D341Med (cell line): ENCODE results near the gene TMIGD2.
"Not testable (repeated sequence)": the region's sequence is repeated elsewhere in the genome, so short reads cannot be mapped to it uniquely, and the experiment has no call there.

Source experiments
- DNase-seq: peaks from one replicate; pipeline ENCODE4 v3.0.0; 2012; ENCODE audit warnings: low spot score

The TMIGD2 gene

GRCh38 chr19:4267101-4267900 lies 34.9 kb downstream of the TMIGD2 start:
- DNase-seq, result peak; percentile 86

- no peak for DNase-seq
Measured at GRCh38 chr19:4266253-4267000, 35.8 kb downstream of the TMIGD2 start.

DNA sequence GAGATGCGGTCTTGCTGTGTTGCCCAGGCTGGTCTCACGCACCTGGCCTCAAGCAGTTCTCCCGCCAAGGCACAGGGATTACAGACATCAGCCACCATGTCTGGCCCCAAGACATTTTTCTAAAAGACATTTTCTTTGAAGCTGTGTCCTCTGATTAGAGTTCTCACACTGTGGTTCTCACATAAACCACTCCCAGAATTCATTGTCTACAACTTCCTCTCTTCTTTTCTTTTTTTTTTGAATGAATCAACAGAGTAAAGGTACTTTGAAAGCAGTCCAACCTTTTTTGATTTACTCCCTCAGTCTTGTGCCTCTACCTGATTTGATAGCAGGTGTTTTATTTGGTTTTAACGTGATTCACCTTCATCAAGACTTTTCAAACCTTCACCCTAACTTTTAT lies 37.4 kb downstream of the TMIGD2 start:
- no peak for DNase-seq

GRCh38 chr19:4260613-4261191 lies 41.5 kb downstream of the TMIGD2 start:
- no peak for DNase-seq

DNA sequence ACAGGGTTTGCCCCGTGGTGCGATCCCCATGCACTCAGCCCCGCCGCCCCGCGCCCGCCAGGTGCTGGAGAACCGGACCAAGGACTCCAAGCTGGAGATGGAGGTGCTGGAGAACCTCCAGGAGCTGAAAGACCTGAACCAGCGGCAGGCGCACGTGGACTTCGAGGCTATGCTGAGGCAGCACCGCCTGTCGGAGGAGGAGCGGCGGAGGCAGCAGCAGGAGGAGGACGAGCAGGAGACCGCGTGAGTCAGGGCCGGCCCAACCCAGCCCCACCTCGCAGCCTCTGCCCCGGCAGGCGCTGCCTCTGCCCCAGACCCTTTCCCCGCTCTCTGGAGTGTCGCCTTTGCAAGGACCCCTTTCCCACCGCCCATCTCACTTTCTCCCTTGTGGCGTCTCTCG lies 44.0 kb downstream of the TMIGD2 start:
- no peak for DNase-seq

DNA sequence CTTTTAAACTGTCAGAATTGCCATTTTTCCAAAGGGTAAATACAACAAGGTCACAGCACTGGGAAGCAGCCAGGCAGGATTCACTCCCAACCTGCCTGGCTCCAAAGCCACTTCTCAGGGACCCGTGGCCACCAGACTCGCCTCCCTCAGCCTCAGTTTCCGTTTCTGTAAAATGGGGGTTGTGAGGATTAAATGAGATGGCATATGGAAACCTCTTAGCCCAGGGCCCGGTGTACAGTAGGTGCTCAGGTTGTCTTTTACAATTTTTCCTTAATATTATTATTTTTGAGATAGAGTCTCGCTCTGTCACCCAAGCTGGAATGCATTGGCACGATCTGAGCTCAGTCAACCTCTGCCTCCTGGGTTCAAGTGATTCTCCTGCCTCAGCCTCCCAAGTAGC lies 45.2 kb downstream of the TMIGD2 start:
- DNase-seq, result no peak

DNA sequence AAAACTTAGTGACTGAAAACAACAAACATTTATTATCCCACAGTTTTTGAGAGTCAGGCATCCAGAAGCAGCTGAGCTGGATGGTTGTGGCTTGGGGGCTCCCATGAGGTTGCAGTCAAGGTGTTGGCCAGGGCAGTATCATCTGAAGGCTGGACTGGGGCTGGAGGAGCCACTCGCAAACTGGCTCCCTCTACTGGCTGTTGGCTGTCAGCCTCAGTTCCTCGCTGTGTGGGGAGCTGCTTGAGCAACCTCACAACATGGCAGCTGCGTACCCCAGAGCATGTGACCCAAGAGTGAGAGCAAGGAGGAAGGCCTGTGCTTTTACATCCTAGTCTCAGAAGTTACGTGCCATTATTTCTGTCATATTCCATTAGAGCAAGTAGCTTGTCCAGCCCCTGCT lies 45.6 kb downstream of the TMIGD2 start:
- no peak for DNase-seq

DNA sequence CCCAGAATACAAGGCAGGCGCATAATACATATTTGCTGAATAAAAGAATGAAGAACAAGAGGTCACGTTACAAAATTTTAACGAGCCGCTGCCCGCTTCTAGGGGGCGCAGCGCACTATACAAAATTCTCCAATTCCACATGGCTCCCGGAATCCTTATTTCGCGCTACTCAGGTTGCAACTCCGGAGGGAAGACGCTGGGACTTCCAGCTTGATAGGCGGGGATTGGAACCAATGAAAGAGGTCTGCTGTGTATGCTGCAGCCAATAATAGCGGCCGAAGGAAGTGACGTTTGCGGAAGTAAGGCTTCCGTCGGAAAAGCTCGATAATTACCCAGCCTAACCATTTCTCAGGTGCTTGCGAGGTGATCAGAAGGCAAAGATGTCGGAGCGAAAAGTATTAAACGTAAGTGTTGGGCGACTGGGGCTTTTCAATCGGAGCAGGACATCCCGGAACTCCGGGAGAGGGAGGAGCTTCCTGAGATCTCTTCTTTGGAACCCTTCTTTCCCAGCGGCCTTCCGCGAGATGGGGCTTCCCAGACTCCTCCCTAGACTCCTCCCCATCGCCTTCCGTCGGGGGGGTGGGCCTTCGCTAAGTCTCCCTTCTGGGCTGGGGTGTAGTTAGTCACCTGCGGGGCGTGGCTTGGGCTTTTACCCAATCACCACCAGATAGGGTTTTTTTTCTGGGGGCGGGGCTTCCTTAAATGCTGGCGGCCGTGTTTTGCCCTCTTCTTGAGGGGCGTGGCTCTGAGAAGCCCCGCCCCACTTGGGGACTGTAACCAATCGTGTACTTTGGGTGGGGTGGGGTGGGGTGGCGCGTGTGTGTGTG lies 55.2 kb downstream of the TMIGD2 start, which contains the start of gene YJU2:
TSS of gene YJU2 (plus strand) at position 314 of the 827 bp plus-strand sequence. CDS start at position 381, 67 bp downstream.
- DNase-seq, result peak; percentile 97

DNA sequence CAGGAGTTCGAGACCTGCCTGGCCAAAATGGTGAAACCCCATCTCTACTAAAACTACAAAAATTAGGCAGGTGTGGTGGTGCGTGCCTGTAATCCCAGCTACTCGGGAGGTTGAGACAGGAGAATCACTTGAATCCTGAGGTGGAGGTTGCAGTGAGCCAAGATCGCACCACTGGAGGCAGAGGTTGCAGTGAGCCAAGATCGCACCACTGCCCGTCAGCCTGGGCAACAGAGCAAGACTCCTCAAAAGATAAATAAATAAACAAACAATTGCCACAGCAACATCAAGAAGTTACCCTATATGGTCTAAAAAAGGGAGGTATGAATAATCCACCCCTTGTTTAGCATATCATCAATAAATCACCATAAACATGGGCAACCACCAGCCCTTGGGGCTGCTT lies 56.3 kb downstream of the TMIGD2 start:
- not testable (repeated sequence) for DNase-seq
